Karpas-422 (cell line): ENCODE measurements around the gene LUC7L. TPM values are rescaled to one million over a fixed set of nuclear protein-coding genes. Genes with fewer than 3 reads are reported as not detected.

Source experiments
- DNase-seq: peaks from one replicate; pipeline ENCODE4 v3.0.0-alpha.2; 2015
- H2AFZ ChIP-seq: fragments of 200-600 bp; sonication (generic); 2 replicates; pipeline ENCODE4 v1.6.1; 2014; ENCODE audit warnings: antibody characterized with exemption, low read length, mixed read lengths
- H3K27ac ChIP-seq: fragments of 200-600 bp; sonication (generic); 2 replicates; pipeline ENCODE4 v1.5.1; 2014; ENCODE audit warnings: mild to moderate bottlenecking, low read length, moderate library complexity
- H3K27me3 ChIP-seq: fragments of 200-600 bp; sonication (generic); 2 replicates; pipeline ENCODE4 v1.6.1; 2014; ENCODE audit warnings: low read length, mixed read lengths
- H3K36me3 ChIP-seq: fragments of 200-600 bp; sonication (generic); 2 replicates; pipeline ENCODE4 v1.6.1; 2014; ENCODE audit warnings: low read length, mixed read lengths; ENCODE audit not compliant: insufficient read depth
- H3K4me1 ChIP-seq: fragments of 200-600 bp; sonication (generic); 2 replicates; pipeline ENCODE4 v1.6.1; 2014; ENCODE audit warnings: mild to moderate bottlenecking, low read length, mixed read lengths
- H3K4me2 ChIP-seq: fragments of 200-600 bp; sonication (generic); 2 replicates; pipeline ENCODE4 v1.6.1; 2014; ENCODE audit warnings: low read length, low read depth, mild to moderate bottlenecking; ENCODE audit not compliant: poor library complexity, severe bottlenecking
- H3K4me3 ChIP-seq: fragments of 200-600 bp; sonication (generic); 2 replicates; pipeline ENCODE4 v1.5.1; 2014; ENCODE audit warnings: mild to moderate bottlenecking, antibody characterized with exemption, low read length, mixed read lengths
- H3K79me2 ChIP-seq: fragments of 200-600 bp; sonication (generic); 2 replicates; pipeline ENCODE4 v1.6.1; 2014; ENCODE audit warnings: mild to moderate bottlenecking, low read length, mixed read lengths
- H3K9ac ChIP-seq: fragments of 200-600 bp; sonication (generic); 2 replicates; pipeline ENCODE4 v1.6.0; 2014; ENCODE audit warnings: low read length
- H3K9me2 ChIP-seq: fragments of 200-600 bp; sonication (generic), shearing (Covaris generic); replicated peaks from 2 replicates; pipeline ENCODE4 v1.6.0; 2014; ENCODE audit warnings: mild to moderate bottlenecking, low read length, moderate library complexity; ENCODE audit not compliant: insufficient read depth
- H3K9me3 ChIP-seq: fragments of 300-700, 200-600 bp; sonication (generic); 2 replicates; pipeline ENCODE4 v1.6.1; 2014; ENCODE audit warnings: low read length, mixed read lengths
- H4K20me1 ChIP-seq: fragments of 200-600 bp; sonication (generic); 2 replicates; pipeline ENCODE4 v1.6.1; 2014; ENCODE audit warnings: mild to moderate bottlenecking, antibody characterized with exemption, low read length, low read depth; ENCODE audit not compliant: insufficient read depth
- total RNA-seq: library from RNA; depleted of rRNA; stranded (reverse); fragments of >200 nt; shearing (Covaris generic); gene quantifications from 2 replicates; pipeline ENCODE4 v1.2.3, GENCODE V29; 2014; ENCODE audit warnings: low replicate concordance; rRNA removed

The LUC7L gene, protein sequence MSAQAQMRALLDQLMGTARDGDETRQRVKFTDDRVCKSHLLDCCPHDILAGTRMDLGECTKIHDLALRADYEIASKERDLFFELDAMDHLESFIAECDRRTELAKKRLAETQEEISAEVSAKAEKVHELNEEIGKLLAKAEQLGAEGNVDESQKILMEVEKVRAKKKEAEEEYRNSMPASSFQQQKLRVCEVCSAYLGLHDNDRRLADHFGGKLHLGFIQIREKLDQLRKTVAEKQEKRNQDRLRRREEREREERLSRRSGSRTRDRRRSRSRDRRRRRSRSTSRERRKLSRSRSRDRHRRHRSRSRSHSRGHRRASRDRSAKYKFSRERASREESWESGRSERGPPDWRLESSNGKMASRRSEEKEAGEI
- total RNA-seq: 85.6 and 110 TPM in 2 replicates

DNA sequence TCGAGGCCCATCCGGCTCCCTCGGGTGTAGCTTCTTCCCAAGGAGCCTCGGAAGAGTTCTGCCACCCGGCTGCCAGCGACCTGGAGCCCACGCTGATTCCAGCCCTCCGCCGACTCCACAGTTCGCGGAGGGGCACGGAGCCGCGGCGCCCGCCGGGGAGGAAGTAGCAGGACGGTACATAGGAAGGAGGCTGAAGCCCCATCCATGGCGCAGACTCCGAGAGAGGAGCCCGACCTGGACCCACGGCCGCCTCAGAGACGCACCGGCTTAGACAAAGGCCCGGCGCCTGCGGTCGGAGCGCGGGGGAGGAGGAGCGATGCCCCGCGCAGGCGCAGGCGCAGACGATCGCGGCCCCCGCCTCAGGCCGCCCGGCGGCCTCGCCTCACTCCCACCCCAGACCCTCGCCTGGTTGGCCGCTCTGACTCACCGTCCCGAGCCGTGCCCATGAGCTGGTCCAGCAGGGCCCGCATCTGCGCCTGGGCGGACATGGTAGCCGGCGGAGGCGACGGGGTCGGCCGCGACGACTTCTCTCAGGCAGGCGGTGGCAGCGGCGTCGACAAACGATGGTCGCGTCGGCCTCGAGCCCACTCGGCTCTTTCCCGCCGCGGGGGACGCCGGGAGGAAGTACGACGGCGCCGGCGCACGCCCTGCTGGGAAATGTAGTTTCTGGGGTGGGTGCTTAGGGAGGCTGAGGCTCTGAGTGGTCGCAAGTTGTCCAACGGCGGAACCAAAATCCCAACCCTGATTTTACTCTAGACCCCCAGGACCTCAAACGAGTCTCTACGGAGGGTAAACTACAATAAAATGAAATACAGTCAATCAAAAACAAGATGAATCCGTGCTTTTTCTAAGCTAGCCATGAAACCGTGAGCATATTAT is at the start of gene LUC7L:
Gene LUC7L (minus strand): TSS at position 598 of the 879 bp plus-strand sequence. CDS start 110 bp downstream, at position 488.
- peak; percentile 95 for DNase-seq
- no peaks in the 10 kb centered on the region for H3K9me3 ChIP-seq
- peaks cover 24% of the 10 kb centered on the region for H3K4me1 ChIP-seq
- H3K27ac ChIP-seq: peak within 1 kb of the TSS; percentile 52
- peak within 1 kb of the TSS; percentile 94 for H3K9ac ChIP-seq
- peaks cover 43% of the 10 kb centered on the region for H3K79me2 ChIP-seq
- H3K4me2 ChIP-seq: peak within 1 kb of the TSS; percentile 97
- peak within 1 kb of the TSS; percentile 14; the same call in 1 of the 2 replicates for H2AFZ ChIP-seq
- H3K27me3 ChIP-seq: no peaks in the 10 kb centered on the region
- no peaks in the 10 kb centered on the region for H3K9me2 ChIP-seq
- peak within 1 kb of the TSS; percentile 95 for H3K4me3 ChIP-seq
- H3K36me3 ChIP-seq: peaks cover 29% of the 10 kb centered on the region
- peaks cover 24% of the 10 kb centered on the region for H4K20me1 ChIP-seq

DNA sequence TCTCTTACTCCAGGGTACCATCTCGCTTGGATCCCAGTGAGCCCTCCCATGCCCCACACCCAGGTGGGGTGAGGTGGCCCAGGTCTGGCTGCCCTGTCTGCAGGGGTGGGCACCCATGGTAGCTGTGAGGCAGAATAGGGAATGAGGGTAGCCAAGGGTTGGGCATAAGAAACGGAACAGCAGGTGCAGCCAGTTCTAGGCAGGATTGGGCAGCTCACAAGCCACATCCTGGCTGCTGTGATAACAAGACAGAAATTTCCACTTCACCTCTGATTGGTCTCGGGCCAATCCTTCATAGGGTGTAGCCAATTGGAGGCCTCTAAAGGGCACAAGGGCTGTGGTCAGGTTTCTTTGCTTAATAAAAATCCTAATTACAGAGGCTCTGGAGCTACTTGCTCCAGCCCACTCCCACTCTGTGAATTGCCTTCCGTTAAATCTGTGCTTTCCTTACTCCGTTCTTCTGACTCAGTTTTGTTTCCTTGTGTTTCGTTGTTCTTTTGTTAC is 49.7 kb upstream of the LUC7L start:
- H3K4me3 ChIP-seq: no peak overlapping the region
- no peaks in the 10 kb centered on the region for H3K27me3 ChIP-seq
- H3K36me3 ChIP-seq: no peaks in the 10 kb centered on the region
- H3K9me2 ChIP-seq: no peaks in the 10 kb centered on the region
- H3K79me2 ChIP-seq: no peaks in the 10 kb centered on the region
- H3K4me2 ChIP-seq: no peak overlapping the region
- DNase-seq: peak; percentile 75
- no peaks in the 10 kb centered on the region for H3K4me1 ChIP-seq
- H2AFZ ChIP-seq: no peak overlapping the region
- H3K9ac ChIP-seq: no peak overlapping the region
- H4K20me1 ChIP-seq: no peaks in the 10 kb centered on the region
- no peaks in the 10 kb centered on the region for H3K9me3 ChIP-seq
- no peak overlapping the region for H3K27ac ChIP-seq

DNA sequence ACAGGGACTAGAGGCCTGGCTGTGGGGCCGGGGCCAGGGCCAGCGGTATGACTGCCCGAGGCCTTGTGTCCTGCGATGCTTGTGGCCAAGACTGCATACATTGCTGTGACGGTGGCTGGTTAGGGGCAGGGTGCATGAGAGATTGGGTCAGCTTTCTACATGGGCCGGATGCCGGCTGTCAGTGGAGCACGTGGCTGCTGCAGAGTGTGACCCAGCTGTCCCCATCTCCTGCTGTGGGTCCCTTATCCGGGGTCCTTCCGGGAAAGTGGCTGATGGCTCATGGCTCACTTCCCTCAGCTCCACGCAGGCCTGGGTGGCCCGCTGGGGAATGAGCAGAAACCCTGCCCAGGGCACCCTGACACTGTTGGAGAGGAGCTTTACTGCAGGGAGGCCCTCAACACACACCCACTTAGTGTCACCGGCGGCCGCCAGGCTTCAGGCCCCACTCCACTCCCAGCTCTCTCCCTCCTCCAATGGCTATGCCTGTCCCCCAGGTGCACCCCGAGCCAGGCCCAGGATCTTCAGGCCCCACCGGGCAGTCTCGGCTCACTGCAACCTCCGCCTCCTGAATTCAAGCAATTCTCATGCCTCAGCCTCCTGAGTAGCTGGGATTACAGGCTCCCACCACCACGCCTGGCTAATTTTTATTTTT is 47.3 kb upstream of the LUC7L start:
- H2AFZ ChIP-seq: no peak overlapping the region
- H3K27ac ChIP-seq: no peak overlapping the region
- no peak overlapping the region for H3K4me3 ChIP-seq
- no peak overlapping the region for H3K9ac ChIP-seq
- H3K36me3 ChIP-seq: no peaks in the 10 kb centered on the region
- no peaks in the 10 kb centered on the region for H3K9me3 ChIP-seq
- peaks cover 6% of the 10 kb centered on the region for H3K4me1 ChIP-seq
- DNase-seq: no peak
- H3K4me2 ChIP-seq: no peak overlapping the region
- no peaks in the 10 kb centered on the region for H3K79me2 ChIP-seq
- no peaks in the 10 kb centered on the region for H4K20me1 ChIP-seq
- no peaks in the 10 kb centered on the region for H3K27me3 ChIP-seq
- no peaks in the 10 kb centered on the region for H3K9me2 ChIP-seq

DNA sequence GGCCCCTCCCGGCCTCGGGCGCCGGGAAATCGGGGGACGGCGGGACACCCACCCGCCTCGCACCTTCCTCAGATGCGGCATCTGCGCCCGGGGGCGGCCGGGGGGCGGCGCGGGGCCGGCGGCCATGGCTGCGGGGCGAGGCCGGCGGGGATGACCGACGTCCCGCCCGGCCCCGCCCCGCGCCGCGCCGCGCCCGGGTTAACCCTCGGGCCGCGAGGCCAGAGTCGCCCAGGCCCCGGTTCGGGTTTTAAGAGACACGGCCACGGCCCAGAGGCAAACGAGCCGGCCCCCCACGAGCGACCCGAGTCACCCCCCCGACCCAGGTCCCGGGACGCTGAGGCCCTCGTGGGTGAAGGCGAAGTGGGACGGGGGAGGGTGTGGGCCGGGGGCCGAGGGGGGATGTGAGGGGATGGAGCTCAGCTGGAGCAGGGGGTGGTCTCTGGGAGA is 46.6 kb upstream of the LUC7L start, which contains the start of gene RGS11:
Gene RGS11 (minus strand): TSS at position 159 of the 447 bp plus-strand sequence. CDS start 33 bp downstream, at position 126.
- H3K9ac ChIP-seq: no peak within 1 kb of the TSS
- H3K79me2 ChIP-seq: no peaks in the 10 kb centered on the region
- H4K20me1 ChIP-seq: no peaks in the 10 kb centered on the region
- DNase-seq: no peak
- no peak within 1 kb of the TSS for H3K4me2 ChIP-seq
- no peaks in the 10 kb centered on the region for H3K9me2 ChIP-seq
- no peak within 1 kb of the TSS for H3K4me3 ChIP-seq
- H3K9me3 ChIP-seq: no peaks in the 10 kb centered on the region
- no peaks in the 10 kb centered on the region for H3K36me3 ChIP-seq
- no peaks in the 10 kb centered on the region for H3K27me3 ChIP-seq
- H3K4me1 ChIP-seq: peaks cover 6% of the 10 kb centered on the region
- no peak within 1 kb of the TSS for H3K27ac ChIP-seq
- H2AFZ ChIP-seq: no peak within 1 kb of the TSS

DNA sequence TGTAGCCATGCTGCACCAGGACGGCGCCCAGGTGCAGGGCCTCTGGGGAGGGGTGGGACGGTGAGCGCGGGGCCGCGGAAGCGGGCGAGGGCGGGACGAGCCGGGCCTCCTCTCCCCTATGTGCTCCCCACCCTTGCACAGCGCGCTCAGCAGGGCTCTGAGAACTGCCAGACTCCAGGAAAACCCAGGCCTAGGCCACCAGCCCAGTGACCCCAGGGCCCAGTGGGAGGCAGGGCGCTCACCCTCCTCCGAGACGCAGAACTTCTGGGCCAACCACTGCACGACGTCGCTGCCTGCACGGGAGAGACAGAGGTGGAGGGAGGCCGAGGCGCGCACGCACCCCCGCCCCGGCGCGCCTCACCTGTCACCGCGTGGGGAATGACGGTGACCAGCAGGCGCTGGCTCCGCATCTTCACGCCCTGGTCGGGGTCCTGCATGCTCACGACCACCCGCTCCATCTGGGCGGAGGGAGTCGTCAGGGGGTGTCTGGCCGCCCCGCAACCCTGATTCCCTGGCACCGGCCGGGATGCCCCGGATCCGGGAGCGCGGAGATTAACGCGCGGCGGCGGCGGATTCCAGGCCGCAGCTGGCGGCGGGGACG is 45.9 kb upstream of the LUC7L start:
- no peak overlapping the region for H3K4me3 ChIP-seq
- no peaks in the 10 kb centered on the region for H4K20me1 ChIP-seq
- no peak for DNase-seq
- H2AFZ ChIP-seq: no peak overlapping the region
- H3K36me3 ChIP-seq: no peaks in the 10 kb centered on the region
- H3K4me1 ChIP-seq: peaks cover 6% of the 10 kb centered on the region
- H3K27ac ChIP-seq: no peak overlapping the region
- no peak overlapping the region for H3K4me2 ChIP-seq
- H3K9me2 ChIP-seq: no peaks in the 10 kb centered on the region
- no peak overlapping the region for H3K9ac ChIP-seq
- H3K9me3 ChIP-seq: no peaks in the 10 kb centered on the region
- no peaks in the 10 kb centered on the region for H3K79me2 ChIP-seq
- H3K27me3 ChIP-seq: no peaks in the 10 kb centered on the region

DNA sequence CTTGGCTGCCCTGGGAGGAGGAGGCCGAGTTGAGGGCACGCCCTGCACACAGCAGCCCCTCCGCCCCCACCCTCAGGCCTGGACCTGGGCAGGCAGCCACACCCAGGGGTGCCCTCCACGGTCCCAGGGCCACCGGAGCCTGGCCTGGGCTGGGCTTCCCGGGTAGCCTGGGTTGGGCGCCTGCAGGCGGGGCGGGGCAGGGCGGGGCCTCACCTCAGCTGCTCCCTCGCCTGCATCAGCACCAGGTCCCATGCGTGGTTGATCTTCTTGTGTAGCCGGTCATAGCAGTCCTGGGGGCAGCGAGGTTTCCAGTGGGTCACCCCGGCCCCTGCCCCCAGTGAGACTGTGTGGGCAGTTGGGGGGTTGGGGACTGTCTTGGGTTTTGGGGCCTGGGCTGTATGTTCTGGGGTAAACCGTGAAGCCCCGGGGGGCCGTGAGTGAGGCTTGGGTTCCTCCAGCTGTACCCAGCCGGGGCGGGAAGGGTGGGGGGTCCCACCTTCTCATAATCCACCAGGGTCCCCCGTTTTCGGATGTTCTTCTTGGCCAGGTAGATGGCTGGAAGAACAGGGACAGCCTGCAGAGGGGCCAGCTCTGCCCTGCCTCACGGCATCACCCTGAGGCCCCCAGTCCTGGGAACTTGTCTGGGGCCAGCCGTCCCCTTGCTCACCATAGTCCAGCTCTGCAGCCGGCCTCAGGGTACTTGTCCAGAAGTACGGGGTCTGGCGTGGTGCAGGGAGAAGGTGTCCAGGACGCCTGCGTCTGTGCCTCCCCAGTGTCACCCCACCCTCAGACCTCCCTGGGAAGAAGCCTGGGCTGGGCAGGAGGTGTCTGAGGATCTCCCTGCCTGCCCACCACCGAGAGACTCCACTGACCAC is 44.5 kb upstream of the LUC7L start:
- H3K79me2 ChIP-seq: no peaks in the 10 kb centered on the region
- DNase-seq: peak; percentile 68
- H3K27ac ChIP-seq: no peak overlapping the region
- no peak overlapping the region for H2AFZ ChIP-seq
- H3K4me2 ChIP-seq: peak overlapping the region; percentile 60
- H3K9me2 ChIP-seq: no peaks in the 10 kb centered on the region
- no peaks in the 10 kb centered on the region for H4K20me1 ChIP-seq
- H3K27me3 ChIP-seq: no peaks in the 10 kb centered on the region
- no peak overlapping the region for H3K9ac ChIP-seq
- no peaks in the 10 kb centered on the region for H3K36me3 ChIP-seq
- no peaks in the 10 kb centered on the region for H3K9me3 ChIP-seq
- peaks cover 6% of the 10 kb centered on the region for H3K4me1 ChIP-seq
- peak overlapping the region; percentile 44; the same call in 1 of the 2 replicates for H3K4me3 ChIP-seq
